H1 (cell line): ENCODE results near the gene PCED1B. TPM values are rescaled to one million over a fixed set of nuclear protein-coding genes. Genes with fewer than 3 reads are reported as not detected.

Experiments
- CTCF ChIA-PET: fragments of 300-600 bp; sonication (Branson Sonifier 250); formaldehyde crosslinking; loops from one replicate; lab custom pipeline; 2021; ENCODE audit not compliant: partially characterized antibody; lab: Charles Lee
- POLR2A ChIA-PET: fragments of 300-600 bp; sonication (Branson Sonifier 250); formaldehyde crosslinking; loops from one replicate; lab custom pipeline; 2021; ENCODE audit warnings: inconsistent platforms; ENCODE audit not compliant: partially characterized antibody; lab: Charles Lee
- DNase-seq, 2 experiments: peaks; one replicate each; pipeline versions ENCODE4 v3.0.0 to v3.0.0-alpha.2; 2010 to 2022; ENCODE audit warnings: low spot score in 2 of 2, low read depth in 1 of 2, mixed read lengths in 1 of 2
- FAIRE-seq: peaks from 2 replicates; lab custom pipeline; 2011; peaks lifted over from hg19 to GRCh38; lab: Jason Lieb, UNC
- H2AFZ ChIP-seq: 2 replicates; pipeline ENCODE4 v1.8.1; 2012; ENCODE audit warnings: low read length, inconsistent platforms
- H2AK5ac ChIP-seq: 2 replicates; pipeline ENCODE4 v1.6.1; 2013; ENCODE audit warnings: low read depth, low read length
- H2BK120ac ChIP-seq: replicated peaks from 2 replicates; pipeline ENCODE3; 2013; ENCODE audit warnings: low read depth, low read length, inconsistent platforms
- H2BK12ac ChIP-seq: 2 replicates; pipeline ENCODE4 v1.6.1; 2013; ENCODE audit warnings: low read depth, low read length
- H2BK15ac ChIP-seq: 2 replicates; pipeline ENCODE4 v1.6.1; 2013; ENCODE audit warnings: low read length
- H2BK20ac ChIP-seq: 2 replicates; pipeline ENCODE4 v1.6.1; 2013; ENCODE audit warnings: low read length
- H2BK5ac ChIP-seq: 2 replicates; pipeline ENCODE4 v1.6.1; 2013; ENCODE audit warnings: low read depth, low read length
- H3K14ac ChIP-seq: 2 replicates; pipeline ENCODE4 v1.6.1; 2013; ENCODE audit warnings: inconsistent platforms; ENCODE audit not compliant: insufficient read length
- H3K18ac ChIP-seq: 2 replicates; pipeline ENCODE4 v1.6.1; 2013; ENCODE audit warnings: low read length; ENCODE audit errors: extremely low read depth
- H3K23ac ChIP-seq: 2 replicates; pipeline ENCODE4 v1.6.1; 2013; ENCODE audit warnings: inconsistent platforms; ENCODE audit not compliant: insufficient read length
- H3K23me2 ChIP-seq: 2 replicates; pipeline ENCODE4 v1.6.1; 2013; ENCODE audit warnings: low read depth, low read length
- H3K27ac ChIP-seq: 2 replicates; pipeline ENCODE4 v1.6.1; 2011; ENCODE audit warnings: low read depth, low read length, inconsistent platforms
- H3K27me3 ChIP-seq, 4 experiments: replicated peaks in 1 of 4; 1 replicate in 1 of 4; 2 replicates in 3 of 4; pipeline versions ENCODE4 v1.6.1 to v1.8.1; 2011 to 2013; ENCODE audit warnings: low read length in 3 of 4, mild to moderate bottlenecking in 3 of 4, inconsistent platforms in 2 of 4, mixed read lengths in 2 of 4, moderate library complexity in 1 of 4; ENCODE audit not compliant: control insufficient read depth in 3 of 4, insufficient read depth in 3 of 4; ENCODE audit errors: extremely low read depth in 1 of 4
- H3K36me3 ChIP-seq, 4 experiments: 2 replicates each; pipeline versions ENCODE4 v1.6.1 to v1.8.1; 2011 to 2013; ENCODE audit warnings: mild to moderate bottlenecking in 4 of 4, low read length in 3 of 4, moderate library complexity in 2 of 4, control low read depth in 1 of 4, inconsistent platforms in 1 of 4; ENCODE audit not compliant: insufficient read depth in 4 of 4, control insufficient read depth in 2 of 4
- H3K4ac ChIP-seq: replicated peaks from 2 replicates; pipeline ENCODE3; 2013; ENCODE audit warnings: low read length, low read depth, mixed read lengths, inconsistent platforms; ENCODE audit not compliant: insufficient read length
- H3K4me1 ChIP-seq, 4 experiments: replicated peaks in 1 of 4; 1 replicate in 1 of 4; 2 replicates in 3 of 4; pipeline versions ENCODE4 v1.6.1 to v1.8.1; 2011 to 2013; ENCODE audit warnings: low read length in 3 of 4, inconsistent platforms in 2 of 4, mixed read lengths in 1 of 4; ENCODE audit not compliant: insufficient read depth in 4 of 4, control insufficient read depth in 3 of 4
- H3K4me2 ChIP-seq, 2 experiments: 2 replicates each; pipeline versions ENCODE4 v1.6.1 to v1.8.1; 2011 to 2013; ENCODE audit warnings: low read depth in 2 of 2, low read length in 2 of 2, control low read depth in 1 of 2, inconsistent platforms in 1 of 2, mild to moderate bottlenecking in 1 of 2; ENCODE audit not compliant: insufficient read depth in 1 of 2
- H3K4me3 ChIP-seq, 4 experiments: fragments of 200-600, 300-600 bp in 1 of 4; sonication (generic), shearing (Covaris generic), sonication (Bioruptor Twin) in 1 of 4; 2 replicates each; pipeline versions ENCODE4 v1.5.1 to v1.8.1; 2011 to 2016; ENCODE audit warnings: low read length in 4 of 4, low read depth in 3 of 4, control low read depth in 2 of 4, inconsistent platforms in 2 of 4, mild to moderate bottlenecking in 2 of 4, mixed read lengths in 1 of 4, moderate library complexity in 1 of 4; ENCODE audit not compliant: insufficient read depth in 2 of 4; ENCODE audit errors: extremely low read depth in 1 of 4
- H3K56ac ChIP-seq: replicated peaks from 2 replicates; pipeline ENCODE3; 2013; ENCODE audit warnings: low read depth, mild to moderate bottlenecking, mixed read lengths, low read length, inconsistent platforms; ENCODE audit not compliant: insufficient read length
- H3K79me1 ChIP-seq: 2 replicates; pipeline ENCODE4 v1.6.1; 2013; ENCODE audit warnings: low read depth, low read length, control low read depth
- H3K79me2 ChIP-seq, 2 experiments: 2 replicates each; pipeline versions ENCODE4 v1.6.1 to v1.8.1; 2012 to 2013; ENCODE audit warnings: low read length in 2 of 2, mild to moderate bottlenecking in 2 of 2, inconsistent platforms in 1 of 2; ENCODE audit not compliant: insufficient read depth in 2 of 2, control insufficient read depth in 1 of 2
- H3K9ac ChIP-seq, 4 experiments: replicated peaks in 1 of 4; 1 replicate in 1 of 4; 2 replicates in 3 of 4; pipeline versions ENCODE4 v1.6.1 to v1.8.1; 2011 to 2013; ENCODE audit warnings: low read depth in 3 of 4, low read length in 3 of 4, control low read depth in 2 of 4, mild to moderate bottlenecking in 2 of 4, moderate library complexity in 2 of 4, inconsistent platforms in 1 of 4; ENCODE audit errors: extremely low read depth in 1 of 4
- H3K9me3 ChIP-seq, 2 experiments: 2 replicates each; pipeline versions ENCODE4 v1.6.1 to v1.8.1; 2012 to 2013; ENCODE audit warnings: mild to moderate bottlenecking in 2 of 2, moderate library complexity in 2 of 2, control low read depth in 1 of 2, inconsistent platforms in 1 of 2, low read depth in 1 of 2, low read length in 1 of 2, mixed read lengths in 1 of 2; ENCODE audit not compliant: insufficient read depth in 2 of 2
- H4K20me1 ChIP-seq, 2 experiments: replicated peaks in 1 of 2; 2 replicates each; pipeline versions ENCODE3 to v1.8.1; 2011 to 2013; ENCODE audit warnings: inconsistent platforms in 2 of 2, low read length in 2 of 2, mild to moderate bottlenecking in 1 of 2; ENCODE audit not compliant: insufficient read depth in 2 of 2, control insufficient read depth in 1 of 2
- H4K5ac ChIP-seq: 2 replicates; pipeline ENCODE4 v1.6.1; 2013; ENCODE audit warnings: low read length, low read depth, mixed read lengths, inconsistent platforms; ENCODE audit not compliant: insufficient read length
- H4K8ac ChIP-seq: 2 replicates; pipeline ENCODE4 v1.8.0; 2013; ENCODE audit warnings: mild to moderate bottlenecking, moderate library complexity, low read length, inconsistent platforms; ENCODE audit not compliant: insufficient read depth; ENCODE audit errors: extremely low read depth
- H4K91ac ChIP-seq: replicated peaks from 2 replicates; pipeline ENCODE3; 2013; ENCODE audit warnings: low read length, mixed read lengths, inconsistent platforms; ENCODE audit not compliant: insufficient read length
- ASH2L ChIP-seq: fragments of 200-600, 300-600 bp; sonication (generic); IDR thresholded peaks from one replicate; pipeline ENCODE4 v1.7.1; 2017; ENCODE audit warnings: low read length
- BRCA1 ChIP-seq: IDR thresholded peaks from 2 replicates; pipeline ENCODE4 v1.6.1; 2012; ENCODE audit warnings: low read depth, low read length, improper control_type of control experiment
- CEBPB ChIP-seq: IDR thresholded peaks from 2 replicates; pipeline ENCODE4 v1.6.1; 2012; ENCODE audit warnings: low read depth, low read length
- CTBP2 ChIP-seq: IDR thresholded peaks from 2 replicates; pipeline ENCODE4 v1.7.0; 2011; ENCODE audit warnings: borderline replicate concordance, mild to moderate bottlenecking, moderate library complexity, mixed read lengths, low read length; ENCODE audit not compliant: insufficient read depth, insufficient read length
- EP300 ChIP-seq, 2 experiments: IDR thresholded peaks; 1 replicate in 1 of 2; 2 replicates in 1 of 2; pipeline ENCODE4 v1.6.1; 2011 to 2012; ENCODE audit warnings: low read depth in 2 of 2, low read length in 2 of 2, mild to moderate bottlenecking in 2 of 2, borderline replicate concordance in 1 of 2, inconsistent platforms in 1 of 2, moderate library complexity in 1 of 2
- EZH2 ChIP-seq: fragments of 200-600 bp; sonication (generic); IDR thresholded peaks from 2 replicates; pipeline ENCODE4 v1.7.1; 2012; ENCODE audit warnings: low read depth, mild to moderate bottlenecking, moderate library complexity, low read length, inconsistent platforms; ENCODE audit not compliant: severe bottlenecking
- MAX ChIP-seq: IDR thresholded peaks from 2 replicates; pipeline ENCODE4 v1.6.1; 2012; ENCODE audit warnings: inconsistent platforms
- POLR2AphosphoS5 ChIP-seq: IDR thresholded peaks from 2 replicates; pipeline ENCODE4 v1.6.1; 2011; ENCODE audit warnings: low read depth, low read length
- RAD21 ChIP-seq, 2 experiments: IDR thresholded peaks in 1 of 2; conservative IDR thresholded peaks in 1 of 2; 2 replicates each; pipeline ENCODE4 v1.6.1; 2011; ENCODE audit warnings: low read depth in 2 of 2, low read length in 2 of 2, improper control_type of control experiment in 1 of 2, inconsistent platforms in 1 of 2, mild to moderate bottlenecking in 1 of 2, moderate library complexity in 1 of 2
- RNF2 ChIP-seq: fragments of 200-900, 300-1000 bp; sonication (generic); IDR thresholded peaks from 2 replicates; pipeline ENCODE4 v1.7.1; 2016; ENCODE audit warnings: borderline replicate concordance, low read depth, mild to moderate bottlenecking, antibody characterized with exemption, low read length; ENCODE audit not compliant: poor library complexity, severe bottlenecking; ENCODE audit errors: missing control alignments
- TAF1 ChIP-seq: IDR thresholded peaks from 2 replicates; pipeline ENCODE4 v1.6.1; 2011; ENCODE audit warnings: mild to moderate bottlenecking, low read depth, low read length
- WGBS, 2 experiments: shearing (Covaris generic) in 1 of 2; methylation state at CpG; one replicate each; pipeline versions ENCODE4 v1.1.6 to v1.1.7; 2013 to 2015; ENCODE audit warnings: low lambda C conversion rate in 2 of 2, mixed read lengths in 2 of 2, inconsistent platforms in 1 of 2, low coverage in 1 of 2, missing lambda C conversion rate in 1 of 2; ENCODE audit not compliant: insufficient replicate concordance in 2 of 2, insufficient coverage in 1 of 2, insufficient read length in 1 of 2; ENCODE audit errors: extremely low coverage in 1 of 2, missing lambda C conversion rate in 1 of 2; 5-methylcytosine and 5-hydroxymethylcytosine counted together
- polyA plus RNA-seq, 7 experiments: library from polyadenylated mRNA; depleted of rRNA in 3 of 7; stranded (reverse) in 5 of 7; unstranded in 2 of 7; fragments of >200 nt in 5 of 7; fragments of 200-250 nt in 2 of 7; gene quantifications; 1 replicate in 5 of 7; 2 replicates in 1 of 7; 4 replicates in 1 of 7; pipeline versions ENCODE4 v1.2.1 to v1.2.3, GENCODE V29; 2011 to 2013; ENCODE audit warnings: missing spikeins in 2 of 7, mixed read lengths in 2 of 7
- total RNA-seq: library from RNA; stranded (reverse); fragmentation: NEBNext Ultra II Directional; extraction: Animal tissue kit (Norgen Biotek cat#: 25700); gene quantifications from 2 replicates; pipeline ENCODE4 v1.2.1, GENCODE V29; 2021

The PCED1B gene
- total and polyA plus RNA-seq, 2 of the 8 experiments (the other 6 are each of a cell fraction or from before 2014, with no cell fraction given), result 4.7 to 5.4 TPM

DNA sequence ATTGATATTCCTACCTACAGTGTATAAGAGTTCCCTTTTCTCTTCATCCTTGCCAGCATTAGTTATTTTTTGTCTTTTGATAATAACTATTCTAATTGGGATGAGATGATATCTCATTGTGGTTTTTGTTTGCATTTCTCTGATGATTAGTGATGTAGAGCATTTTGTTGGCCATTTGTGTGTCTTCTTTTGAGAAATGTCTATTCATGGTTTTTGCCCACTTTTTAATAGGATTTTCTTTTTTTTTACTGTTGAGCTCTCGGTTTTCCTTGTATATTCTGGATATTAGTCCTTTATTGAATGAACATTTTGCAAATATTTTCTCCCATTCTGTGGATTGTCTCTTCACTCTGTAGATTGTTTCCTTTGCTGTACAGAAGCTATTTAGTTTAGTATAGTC lies 79.9 kb downstream of the PCED1B start:
- Histone ChIP-seq H3K14ac (no peak overlapping the region), H4K91ac (no peak overlapping the region), H3K23ac (no peak overlapping the region), H2BK20ac (no peak overlapping the region), H4K8ac (no peak overlapping the region), H3K23me2 (no peaks in the 10 kb centered on the region; the same call in 1 of the 2 replicates), H4K5ac (no peak overlapping the region), H3K4me1 (no peaks in the 10 kb centered on the region), H3K79me1 (no peaks in the 10 kb centered on the region), H4K20me1 (no peaks in the 10 kb centered on the region), H2BK12ac (no peak overlapping the region), H3K79me2 (no peaks in the 10 kb centered on the region), H3K56ac (no peak overlapping the region), H2AK5ac (no peak overlapping the region), H3K27ac (no peak overlapping the region), H2BK5ac (no peak overlapping the region), H3K27me3 (no peaks in the 10 kb centered on the region), H3K9me3 (no peaks in the 10 kb centered on the region), H2AFZ (no peak overlapping the region), H3K4me2 (no peak overlapping the region), H3K9ac (no peak overlapping the region), H3K4me3 (no peak overlapping the region), H3K18ac (no peak overlapping the region), H2BK15ac (no peak overlapping the region), H3K36me3 (no peaks in the 10 kb centered on the region), H2BK120ac (no peak overlapping the region), H3K4ac (no peak overlapping the region)
- WGBS, 2 experiments, result 95% methylated on average over 1 of the region's 1 CpG; no CpG with 5 or more reads in 1 of the 2 experiments
- DNase-seq (no peak), FAIRE-seq (no peak)
- CTCF ChIA-PET, result no interaction called here
- POLR2A ChIA-PET, result no interaction called here
- TF ChIP-seq CTBP2 (no peak), POLR2AphosphoS5 (no peak), ASH2L (no peak), BRCA1 (no peak), EZH2 (no peak), MAX (no peak), CEBPB (no peak), TAF1 (no peak), RAD21 (IDR thresholded peaks at IDR 0.05 in 1 of 2, conservative IDR thresholded peaks at IDR 0.05 in 1 of 2; ENCODE audit: low read depth in 2 of 2, low read length in 2 of 2) (no peak), EP300 (IDR thresholded peaks at IDR 0.05; ENCODE audit: borderline replicate concordance in 1 of 2, low read depth in 2 of 2, low read length in 2 of 2) (no peak), RNF2 (no peak)
